ENCODE results near the gene SLC34A2.
"Not testable (repeated sequence)": the region's sequence is repeated elsewhere in the genome, so short reads cannot be mapped to it uniquely, and the experiment has no call there.

The SLC34A2 gene

DNA sequence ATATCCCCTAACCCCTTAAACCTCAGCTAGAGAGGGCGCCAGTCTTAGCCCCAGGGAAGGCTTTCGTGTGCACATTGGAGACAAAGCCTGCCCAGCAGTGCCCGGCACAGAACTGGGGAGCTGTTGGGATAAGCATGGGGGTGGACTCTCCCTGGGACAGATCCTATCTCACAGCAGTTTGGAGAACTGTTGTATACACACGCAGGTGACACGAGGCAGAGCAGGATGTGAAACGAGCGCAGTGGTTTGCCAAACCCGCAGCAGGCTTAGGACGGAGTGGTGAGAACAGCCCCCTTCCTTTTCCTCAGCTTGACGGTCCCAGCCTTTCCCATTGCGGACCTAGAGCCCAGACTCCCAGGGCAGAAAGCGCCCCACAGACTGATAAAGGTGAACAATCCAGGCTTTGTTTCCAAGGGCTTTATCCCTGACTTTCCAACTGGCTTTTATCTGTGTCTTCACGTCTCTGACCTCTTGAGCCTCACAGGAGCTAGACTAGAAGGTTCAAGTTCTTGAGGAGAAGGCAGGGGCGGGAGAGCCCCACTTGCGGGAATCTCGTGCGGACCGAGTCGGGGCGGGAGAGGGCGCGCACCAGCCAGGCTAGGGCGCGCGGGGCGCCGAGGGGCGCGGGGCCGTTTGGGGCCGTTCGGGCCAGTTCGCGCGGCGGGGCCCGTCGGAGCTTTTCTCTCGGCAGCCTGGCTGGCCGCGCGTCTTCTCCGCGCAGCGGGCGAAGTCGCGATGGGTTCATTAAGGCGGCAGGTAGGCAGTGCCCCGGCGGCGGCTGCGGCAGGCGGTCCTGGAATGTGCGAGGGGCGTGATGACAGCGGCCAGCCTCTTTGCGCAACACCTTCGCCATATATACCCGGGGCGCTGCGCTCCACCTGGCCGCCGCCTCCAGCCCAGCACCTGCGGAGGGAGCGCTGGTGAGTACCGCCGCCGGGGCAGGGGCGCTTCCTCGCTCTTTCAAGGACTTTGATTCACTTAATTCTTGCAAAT, at the start of gene SLC34A2:
Gene SLC34A2, plus strand, starts transcription at position 881 of the 993 bp plus-strand sequence. CDS start 6,650 bp downstream, outside the sequence.
- no peak for DNase-seq

GRCh38 chr4:25608644-25609043, 47.0 kb upstream of the SLC34A2 start:
- DNase-seq: no peak

- no peak for DNase-seq
These were observed 45.7 kb upstream of the SLC34A2 start for GRCh38 chr4:25609976-25610375.

DNA sequence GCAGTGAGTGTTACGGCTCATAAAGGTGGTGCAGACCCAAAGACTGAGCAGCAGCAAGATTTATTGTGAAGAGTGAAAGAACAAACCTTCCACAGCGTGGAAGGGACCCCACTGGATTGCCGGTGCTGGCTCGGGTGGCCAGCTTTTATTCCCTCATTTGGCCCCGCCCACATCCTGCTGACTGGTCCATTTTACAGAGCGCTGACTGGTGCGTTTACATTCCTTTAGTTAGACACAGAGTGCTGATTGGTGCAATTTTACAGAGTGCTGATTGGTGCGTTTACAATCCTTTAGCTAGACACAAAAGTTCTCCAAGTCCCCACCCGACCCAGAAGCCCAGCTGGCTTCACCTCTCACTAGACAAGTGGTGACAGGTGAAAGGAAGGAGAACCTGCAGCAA, 42.0 kb upstream of the SLC34A2 start:
- DNase-seq: not testable (repeated sequence)

GRCh38 chr4:25614807-25615206, 40.8 kb upstream of the SLC34A2 start:
- no peak for DNase-seq

GRCh38 chr4:25621027-25621930, 34.4 kb upstream of the SLC34A2 start:
- no peak for DNase-seq

DNA sequence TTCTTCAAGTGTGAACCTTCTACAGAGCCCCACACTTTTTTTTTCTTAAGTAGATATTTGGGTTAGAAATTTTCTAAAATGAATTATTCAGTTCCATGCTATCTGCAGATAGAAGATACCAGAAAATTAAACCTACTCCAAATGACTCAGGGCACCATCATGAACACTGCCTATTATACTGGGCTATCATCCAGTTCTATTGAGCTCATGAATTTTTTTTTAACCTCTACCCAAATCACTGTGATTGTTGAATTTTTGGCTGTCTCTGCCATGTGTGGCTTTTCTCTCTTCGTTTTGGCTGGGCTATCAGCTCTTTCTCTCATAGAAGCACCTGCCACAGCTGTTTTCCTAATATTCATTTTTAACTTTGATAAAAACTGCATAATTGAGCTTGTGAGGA, 31.0 kb upstream of the SLC34A2 start:
- no peak for DNase-seq

GRCh38 chr4:25628451-25628850, 27.2 kb upstream of the SLC34A2 start:
- no peak for DNase-seq

DNA sequence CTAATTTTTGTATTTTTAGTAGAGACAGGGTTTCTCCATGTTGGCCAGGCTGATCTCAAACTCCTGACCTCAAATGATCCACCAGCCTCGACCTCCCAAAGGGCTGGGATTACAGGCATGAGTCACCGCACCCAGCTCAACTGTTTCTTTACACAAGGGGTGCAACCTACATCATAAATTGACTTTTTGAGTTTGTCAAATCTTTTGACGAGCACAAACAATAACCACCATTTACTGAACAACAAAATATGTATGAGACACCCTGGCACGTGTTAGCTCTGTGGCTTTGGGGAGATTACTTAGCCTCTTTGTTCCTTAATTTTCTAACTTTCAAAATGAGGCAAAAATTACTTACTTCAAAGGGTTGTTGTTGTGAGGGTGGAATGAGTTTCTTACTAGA, 23.5 kb upstream of the SLC34A2 start:
- DNase-seq: no peak

DNA sequence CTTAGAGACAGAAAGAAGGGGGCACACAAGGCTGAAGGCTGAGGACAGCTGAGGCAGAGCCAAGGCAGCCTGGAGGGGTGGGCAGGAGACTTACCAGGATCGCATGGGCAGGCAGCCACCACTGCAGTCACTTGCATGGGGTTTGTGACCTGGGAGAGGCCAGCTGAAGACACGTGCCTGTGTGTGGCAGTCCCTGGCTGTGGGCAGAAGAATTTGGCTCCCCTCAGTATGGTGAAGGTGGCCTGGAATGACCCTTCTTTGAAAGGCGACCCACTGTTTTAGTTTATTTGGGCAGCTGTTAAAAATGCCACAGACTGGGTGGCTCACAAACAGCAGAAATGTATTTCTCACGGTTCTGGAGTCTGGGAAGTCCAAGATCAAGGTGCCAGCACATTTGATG, 22.1 kb upstream of the SLC34A2 start:
- no peak for DNase-seq

DNA sequence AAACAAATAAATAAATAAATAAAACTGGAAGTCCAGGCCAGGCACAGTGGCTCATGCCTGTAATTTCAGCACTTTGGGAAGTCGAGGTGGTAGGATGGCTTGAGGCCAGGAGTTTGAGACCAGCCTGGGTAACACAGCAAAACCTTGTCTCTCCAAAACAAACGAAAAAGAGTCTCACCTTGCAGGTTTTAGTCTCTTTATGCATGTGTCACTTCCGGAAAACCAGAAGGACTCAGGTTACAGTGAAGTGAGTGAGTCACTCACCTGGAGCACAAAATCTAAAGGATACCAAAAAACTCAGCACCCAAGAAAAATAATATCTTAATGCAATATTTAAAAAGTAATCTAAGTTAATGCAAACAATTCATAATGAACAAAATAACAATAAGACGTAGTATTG, 20.1 kb upstream of the SLC34A2 start:
- no peak for DNase-seq

DNA sequence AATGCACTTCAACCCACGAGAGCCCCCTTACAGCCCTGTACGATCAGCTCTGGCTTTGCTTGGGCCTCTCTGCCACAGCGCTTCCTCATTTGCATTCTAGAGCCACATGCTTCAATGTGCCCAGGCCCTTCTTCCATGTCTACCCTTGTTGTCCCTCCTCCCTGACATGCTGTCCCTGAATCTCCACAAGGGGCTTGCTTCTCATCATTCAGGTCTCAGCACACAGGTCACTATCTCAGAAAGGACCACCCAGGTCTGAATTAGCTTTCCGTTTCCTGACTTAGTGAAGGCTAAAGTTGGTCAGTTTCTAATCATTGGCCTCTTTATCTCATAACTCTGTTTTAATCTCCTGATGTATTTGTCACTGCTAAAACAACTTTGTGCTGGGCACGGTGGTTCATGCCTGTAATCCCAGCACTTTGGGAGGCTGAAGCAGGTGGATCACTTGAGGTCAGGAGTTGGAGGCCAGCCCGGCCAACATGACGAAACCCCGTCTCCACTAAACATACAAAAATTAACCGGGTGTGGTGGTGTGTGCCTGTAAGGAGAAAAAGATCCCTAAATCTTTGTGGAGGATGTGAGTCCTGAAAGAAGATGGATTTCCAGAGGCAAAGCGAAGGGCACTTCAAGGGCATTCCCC, 17.9 kb upstream of the SLC34A2 start:
- no peak for DNase-seq

DNA sequence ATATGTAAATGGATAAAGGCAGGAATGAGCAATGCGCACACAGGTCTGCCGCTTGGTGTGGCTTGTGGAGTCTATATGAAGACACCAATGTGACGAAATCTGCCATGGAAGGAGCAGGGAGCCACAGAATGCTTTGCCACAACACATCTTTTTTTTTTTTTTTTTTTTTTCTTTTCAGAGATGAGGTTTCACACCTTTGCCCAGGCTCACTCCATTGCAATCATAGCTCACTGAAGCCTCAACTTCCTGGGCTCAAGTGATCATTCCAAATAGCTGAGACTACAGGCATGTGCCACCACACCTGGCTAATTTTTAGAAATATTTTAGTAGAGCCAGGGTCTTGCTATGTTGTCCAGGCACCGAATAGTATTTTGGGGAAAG, 17.4 kb upstream of the SLC34A2 start:
- no peak for DNase-seq

- no peak for DNase-seq
These were observed 16.8 kb upstream of the SLC34A2 start for GRCh38 chr4:25638806-25639205.

- no peak for DNase-seq
These were observed 5.3 kb upstream of the SLC34A2 start for GRCh38 chr4:25650311-25650710.

GRCh38 chr4:25651682-25652081, 4.0 kb upstream of the SLC34A2 start:
- DNase-seq: no peak

DNA sequence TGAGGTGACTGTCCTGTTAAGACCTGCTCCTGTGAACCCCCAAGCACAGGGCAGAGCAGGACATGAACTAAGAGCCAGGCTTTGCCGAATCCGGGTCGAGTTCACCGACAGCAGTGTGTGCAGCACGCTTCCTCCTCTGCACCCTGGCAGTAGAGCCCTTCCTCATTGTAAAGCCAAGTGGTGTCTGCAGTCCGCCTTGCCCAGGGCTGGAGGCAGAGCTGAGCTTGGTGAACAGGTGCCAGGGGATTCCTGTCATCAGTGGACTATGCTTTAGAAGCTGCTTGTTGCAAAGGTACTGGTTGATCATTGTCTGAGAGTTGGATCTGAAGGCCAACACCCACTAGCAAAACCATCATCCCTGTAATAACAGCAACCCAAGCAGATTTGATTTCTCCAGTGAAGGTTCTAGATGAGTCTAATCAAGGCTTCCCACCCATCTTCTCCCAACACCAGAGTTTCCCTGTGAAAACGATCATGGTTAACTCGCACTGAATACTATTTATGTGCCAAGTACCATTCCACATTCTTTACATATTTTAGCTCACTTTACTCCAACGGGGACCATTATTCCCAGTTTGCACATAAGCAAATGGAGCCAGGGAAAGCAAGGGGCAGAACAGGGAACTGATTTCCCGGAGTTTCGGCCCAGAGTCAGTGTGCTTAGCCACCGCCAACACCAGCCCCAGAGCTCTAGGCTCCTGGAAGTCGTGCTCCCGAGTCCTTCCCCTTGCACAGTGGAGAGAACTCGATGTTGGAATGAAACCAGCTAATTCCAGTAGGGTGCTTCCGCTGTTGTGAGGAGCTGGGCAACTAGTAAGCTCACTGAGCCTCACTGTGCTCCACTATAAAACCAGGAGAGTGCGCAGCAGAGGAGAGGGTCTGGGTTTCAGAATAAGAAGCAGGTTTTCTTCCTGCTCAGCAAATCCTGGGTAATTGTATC, 1.4 kb upstream of the SLC34A2 start:
- no peak for DNase-seq

DNA sequence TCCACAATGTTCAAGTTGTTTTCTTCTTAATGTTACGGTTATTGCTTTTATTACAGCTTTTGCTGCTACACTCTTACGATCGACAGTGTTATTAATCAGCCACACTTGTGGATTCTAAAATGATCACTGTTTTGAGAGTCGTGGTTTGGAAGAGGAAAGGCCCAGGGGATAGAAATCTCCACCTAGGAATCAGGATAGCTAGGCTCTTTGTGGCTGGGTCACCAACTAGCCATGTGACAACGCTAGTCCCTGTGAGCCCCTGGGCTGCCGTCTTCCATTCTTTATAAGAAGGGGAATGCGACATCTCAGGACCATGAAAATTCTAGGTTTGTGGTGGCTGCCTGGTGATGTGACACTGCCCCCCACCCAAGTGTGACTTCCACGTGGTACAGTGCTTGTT, 380 bp downstream of the SLC34A2 start:
- DNase-seq: no peak

GRCh38 chr4:25658357-25658771, 2.7 kb downstream of the SLC34A2 start:
- DNase-seq: no peak

DNA sequence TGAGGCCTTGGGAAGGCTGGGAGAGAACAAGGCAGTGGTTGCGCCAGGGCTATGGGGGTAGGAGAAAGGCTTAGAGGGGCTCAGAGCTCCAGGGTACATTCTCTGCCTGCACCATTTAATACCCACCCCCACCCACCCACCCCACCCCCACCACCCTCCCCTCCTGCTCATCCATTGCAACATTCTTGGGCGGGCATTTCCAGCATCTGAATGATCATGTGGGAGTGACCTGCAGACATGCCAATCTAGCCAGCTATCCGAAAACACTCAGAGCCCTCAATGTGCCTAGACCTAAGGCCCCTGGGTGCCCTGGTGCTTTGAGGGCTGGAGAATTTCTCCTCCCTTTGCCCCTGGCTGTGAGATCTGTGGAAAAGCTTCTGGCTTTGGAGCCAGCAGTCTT, 3.1 kb downstream of the SLC34A2 start:
- no peak for DNase-seq

DNA sequence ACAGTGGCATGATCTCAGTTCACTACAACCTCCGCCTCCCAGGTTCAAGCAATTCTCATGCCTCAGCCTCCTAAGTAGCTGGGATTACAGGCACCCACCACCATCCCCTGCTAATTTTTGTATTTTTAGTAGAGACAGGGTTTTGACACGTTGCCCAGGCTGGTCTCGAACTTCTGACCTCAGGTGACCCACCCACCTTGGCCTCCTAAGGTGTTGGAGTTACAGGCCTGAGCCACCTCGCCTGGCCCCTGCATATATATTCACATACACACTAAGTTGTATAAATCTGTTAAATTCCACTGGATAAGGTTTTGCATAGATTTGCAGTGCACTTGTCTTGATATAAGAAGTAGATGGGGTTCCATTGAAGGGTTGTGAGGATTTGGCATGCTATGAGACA, 5.8 kb downstream of the SLC34A2 start:
- not testable (repeated sequence) for DNase-seq

- DNase-seq: no peak
These were observed 6.7 kb downstream of the SLC34A2 start for GRCh38 chr4:25662306-25662705.

All from activated CD4-positive, alpha-beta T cell treated with anti-CD3 and anti-CD28 coated beads for 4 hours (primary cell).